ENCODE results near the gene PLCB3. TPM values are rescaled to one million over a fixed set of nuclear protein-coding genes. Genes with fewer than 3 reads are reported as not detected.

PLCB3 gene
- total RNA-seq, 1 donor from 2014 or later: 34.9 TPM

DNA sequence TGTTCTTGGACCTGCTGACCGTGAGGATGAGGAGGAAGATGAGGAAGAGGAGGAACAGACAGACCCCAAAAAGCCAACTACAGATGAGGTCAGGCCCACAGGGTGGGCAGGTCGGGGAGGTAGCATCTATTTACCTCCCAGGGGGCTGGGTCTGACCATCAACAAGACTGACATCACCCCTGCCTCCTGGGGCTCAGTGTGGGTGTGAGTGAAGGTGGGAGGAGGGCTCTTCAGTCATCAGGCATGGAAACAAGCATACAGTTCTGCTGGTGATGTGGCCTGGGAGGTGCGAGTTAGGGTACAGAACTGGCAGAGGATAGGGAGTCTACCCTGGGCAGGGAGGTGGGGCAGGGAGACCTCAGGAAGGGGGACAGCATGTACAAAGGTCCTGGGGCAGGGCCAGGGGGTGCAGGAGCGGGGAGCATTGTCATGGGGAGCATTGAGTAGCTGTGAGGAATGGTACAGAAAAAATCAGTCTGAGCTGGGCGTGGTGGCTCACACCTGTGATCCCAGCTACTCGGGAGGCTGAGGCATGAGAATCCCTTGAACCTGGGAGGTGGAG, 8.9 kb downstream of the PLCB3 start:
- no peaks in the 10 kb centered on the region for H3K9me3 Mint-ChIP-seq
- H3K27ac Mint-ChIP-seq: no peak overlapping the region
- no peak overlapping the region for H3K4me3 Mint-ChIP-seq
- H3K27me3 Mint-ChIP-seq (ENCODE audit: low read depth): no peaks in the 10 kb centered on the region
- peaks cover 27% of the 10 kb centered on the region for H3K36me3 Mint-ChIP-seq
- no peak for DNase-seq (ENCODE audit: low spot score in 2 of 2, unreplicated experiment in 2 of 2)
- H3K4me1 Mint-ChIP-seq: peaks cover 9% of the 10 kb centered on the region
- TF ChIP-seq, protein P1, sequence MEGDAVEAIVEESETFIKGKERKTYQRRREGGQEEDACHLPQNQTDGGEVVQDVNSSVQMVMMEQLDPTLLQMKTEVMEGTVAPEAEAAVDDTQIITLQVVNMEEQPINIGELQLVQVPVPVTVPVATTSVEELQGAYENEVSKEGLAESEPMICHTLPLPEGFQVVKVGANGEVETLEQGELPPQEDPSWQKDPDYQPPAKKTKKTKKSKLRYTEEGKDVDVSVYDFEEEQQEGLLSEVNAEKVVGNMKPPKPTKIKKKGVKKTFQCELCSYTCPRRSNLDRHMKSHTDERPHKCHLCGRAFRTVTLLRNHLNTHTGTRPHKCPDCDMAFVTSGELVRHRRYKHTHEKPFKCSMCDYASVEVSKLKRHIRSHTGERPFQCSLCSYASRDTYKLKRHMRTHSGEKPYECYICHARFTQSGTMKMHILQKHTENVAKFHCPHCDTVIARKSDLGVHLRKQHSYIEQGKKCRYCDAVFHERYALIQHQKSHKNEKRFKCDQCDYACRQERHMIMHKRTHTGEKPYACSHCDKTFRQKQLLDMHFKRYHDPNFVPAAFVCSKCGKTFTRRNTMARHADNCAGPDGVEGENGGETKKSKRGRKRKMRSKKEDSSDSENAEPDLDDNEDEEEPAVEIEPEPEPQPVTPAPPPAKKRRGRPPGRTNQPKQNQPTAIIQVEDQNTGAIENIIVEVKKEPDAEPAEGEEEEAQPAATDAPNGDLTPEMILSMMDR (IDR thresholded peaks at IDR 0.05; ENCODE audit: unreplicated experiment): no peak

DNA sequence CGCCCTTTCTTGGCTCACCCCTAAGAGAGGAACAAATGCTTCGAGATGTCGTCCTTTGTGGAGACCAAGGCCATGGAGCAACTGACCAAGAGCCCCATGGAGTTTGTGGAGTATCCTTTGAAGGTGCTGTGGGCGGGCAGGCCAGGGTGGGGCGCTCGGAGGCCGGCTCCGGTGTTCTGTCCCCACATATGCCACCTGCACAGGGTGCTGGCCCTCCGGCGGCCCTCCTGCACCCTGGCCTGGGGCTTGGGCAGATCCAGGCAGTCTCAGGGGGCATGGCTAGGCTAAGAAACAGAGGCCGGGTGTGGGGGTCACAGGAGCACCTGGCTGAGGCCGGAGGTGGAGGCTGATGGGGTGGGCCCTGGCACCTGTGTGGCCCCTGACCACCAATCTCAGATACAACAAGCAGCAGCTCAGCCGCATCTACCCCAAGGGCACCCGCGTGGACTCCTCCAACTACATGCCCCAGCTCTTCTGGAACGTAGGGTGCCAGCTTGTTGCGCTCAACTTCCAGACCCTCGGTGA, 10.3 kb downstream of the PLCB3 start:
- Mint-ChIP-seq H3K4me1 (peaks cover 9% of the 10 kb centered on the region), H3K27me3 (ENCODE audit: low read depth) (no peaks in the 10 kb centered on the region), H3K9me3 (no peaks in the 10 kb centered on the region), H3K4me3 (no peak overlapping the region), H3K36me3 (peaks cover 29% of the 10 kb centered on the region), H3K27ac (no peak overlapping the region)
- DNase-seq (ENCODE audit: low spot score in 2 of 2, unreplicated experiment in 2 of 2): no peak
- TF ChIP-seq, protein P1 (IDR thresholded peaks at IDR 0.05; ENCODE audit: unreplicated experiment): no peak

DNA sequence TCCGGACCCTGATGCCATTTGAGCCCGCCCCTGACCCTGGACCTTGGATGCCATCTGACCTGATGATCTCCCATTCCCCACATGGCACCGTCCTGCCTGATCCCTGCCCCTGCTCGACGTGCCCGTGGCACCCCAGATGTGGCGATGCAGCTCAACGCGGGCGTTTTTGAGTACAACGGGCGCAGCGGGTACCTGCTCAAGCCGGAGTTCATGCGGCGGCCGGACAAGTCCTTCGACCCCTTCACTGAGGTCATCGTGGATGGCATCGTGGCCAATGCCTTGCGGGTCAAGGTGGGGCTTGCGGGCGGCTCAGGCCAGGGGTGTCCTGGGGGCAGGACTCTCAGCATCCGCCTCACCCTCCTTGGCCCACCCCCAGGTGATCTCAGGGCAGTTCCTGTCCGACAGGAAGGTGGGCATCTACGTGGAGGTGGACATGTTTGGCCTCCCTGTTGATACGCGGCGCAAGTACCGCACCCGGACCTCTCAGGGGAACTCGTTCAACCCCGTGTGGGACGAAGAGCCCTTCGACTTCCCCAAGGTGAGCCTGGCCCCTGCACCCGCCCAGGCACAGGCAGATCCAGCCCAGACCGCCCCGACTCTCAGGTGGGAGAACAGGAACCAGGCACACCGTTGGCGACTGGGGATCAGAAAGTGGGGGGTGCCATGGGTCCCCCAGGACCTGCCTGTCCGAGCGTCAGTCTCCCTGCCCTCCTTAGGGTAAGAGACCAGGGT, 11.1 kb downstream of the PLCB3 start:
- TF ChIP-seq, protein P1 (IDR thresholded peaks at IDR 0.05; ENCODE audit: unreplicated experiment): no peak
- DNase-seq (ENCODE audit: low spot score in 2 of 2, unreplicated experiment in 2 of 2): no peak
- Mint-ChIP-seq H3K27ac (no peak overlapping the region), H3K9me3 (no peaks in the 10 kb centered on the region), H3K27me3 (ENCODE audit: low read depth) (no peaks in the 10 kb centered on the region), H3K4me1 (peaks cover 9% of the 10 kb centered on the region), H3K36me3 (peaks cover 29% of the 10 kb centered on the region), H3K4me3 (no peak overlapping the region)

DNA sequence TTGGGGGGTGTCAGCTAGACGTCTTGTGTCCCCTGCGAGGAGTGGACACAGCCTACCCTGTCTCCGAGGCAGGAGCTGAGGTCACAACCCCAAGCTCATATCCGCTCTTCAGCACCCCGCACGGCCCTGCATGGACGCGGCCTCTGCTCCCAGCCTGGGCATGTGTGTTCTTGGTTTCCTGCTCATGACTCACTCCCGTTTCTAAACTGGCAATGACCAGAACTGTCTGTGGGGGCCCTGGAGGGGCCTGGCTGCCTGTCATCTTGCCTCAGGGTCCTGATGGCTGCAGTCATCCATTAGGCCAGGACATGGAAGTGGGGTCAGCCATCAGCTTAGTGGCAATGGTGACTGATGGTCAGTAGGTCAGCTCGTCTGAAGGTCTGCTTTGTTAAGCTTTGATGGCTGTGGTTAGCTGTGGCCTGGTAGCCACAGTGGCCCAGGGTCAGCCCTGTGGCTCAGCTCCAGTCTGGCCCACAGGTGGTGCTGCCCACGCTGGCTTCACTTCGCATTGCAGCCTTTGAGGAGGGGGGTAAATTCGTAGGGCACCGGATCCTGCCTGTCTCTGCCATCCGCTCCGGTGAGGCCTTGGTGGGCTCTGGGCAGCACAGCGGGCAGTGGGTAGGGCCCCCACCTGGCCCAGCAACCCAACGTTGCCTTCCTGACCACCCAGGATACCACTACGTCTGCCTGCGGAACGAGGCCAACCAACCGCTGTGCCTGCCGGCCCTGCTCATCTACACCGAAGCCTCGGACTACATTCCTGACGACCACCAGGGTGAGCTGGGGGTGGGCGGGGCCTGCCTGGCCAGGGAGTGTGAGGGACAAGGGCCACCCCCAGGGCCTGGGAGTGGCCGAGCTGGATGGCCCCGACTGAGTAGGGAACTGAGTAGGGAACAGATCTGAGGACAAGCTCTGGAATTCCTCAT, 12.0 kb downstream of the PLCB3 start:
- H3K9me3 Mint-ChIP-seq: no peaks in the 10 kb centered on the region
- H3K4me3 Mint-ChIP-seq: no peak overlapping the region
- peaks cover 12% of the 10 kb centered on the region for H3K4me1 Mint-ChIP-seq
- peaks cover 26% of the 10 kb centered on the region for H3K36me3 Mint-ChIP-seq
- DNase-seq (ENCODE audit: low spot score in 2 of 2, unreplicated experiment in 2 of 2): no peak
- TF ChIP-seq, protein P1 (IDR thresholded peaks at IDR 0.05; ENCODE audit: unreplicated experiment): no peak
- H3K27me3 Mint-ChIP-seq (ENCODE audit: low read depth): no peaks in the 10 kb centered on the region
- H3K27ac Mint-ChIP-seq: no peak overlapping the region

DNA sequence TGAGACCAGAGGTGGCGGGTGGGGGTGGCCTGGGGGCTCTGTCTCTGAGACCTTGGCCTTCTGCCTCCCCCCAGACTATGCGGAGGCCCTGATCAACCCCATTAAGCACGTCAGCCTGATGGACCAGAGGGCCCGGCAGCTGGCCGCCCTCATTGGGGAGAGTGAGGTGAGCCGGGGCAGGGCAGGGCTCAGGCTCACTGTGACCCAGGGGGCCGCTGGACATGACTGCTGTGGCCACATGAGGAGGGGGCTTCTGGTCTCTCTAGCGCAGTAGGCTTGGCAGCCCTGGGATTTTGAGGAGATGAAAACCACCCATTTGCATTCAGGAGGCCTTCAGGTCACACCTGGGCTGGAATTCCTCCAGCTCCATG, 12.6 kb downstream of the PLCB3 start:
- TF ChIP-seq, protein P1 (IDR thresholded peaks at IDR 0.05; ENCODE audit: unreplicated experiment): no peak

More for the DNA sequence above, 12.6 kb downstream of the PLCB3 start:
- H3K27me3 Mint-ChIP-seq (ENCODE audit: low read depth): no peaks in the 10 kb centered on the region
- H3K9me3 Mint-ChIP-seq: no peaks in the 10 kb centered on the region
- H3K27ac Mint-ChIP-seq: no peak overlapping the region
- H3K4me3 Mint-ChIP-seq: no peak overlapping the region
- peaks cover 19% of the 10 kb centered on the region for H3K4me1 Mint-ChIP-seq
- DNase-seq (ENCODE audit: low spot score in 2 of 2, unreplicated experiment in 2 of 2): no peak
- peaks cover 26% of the 10 kb centered on the region for H3K36me3 Mint-ChIP-seq
